Brain microvascular endothelial cell (primary cell): ENCODE measurements around the gene CALHM5.
A peak's percentile ranks its signal among the peaks of the same experiment; 100 is the strongest.

Experiments used
- DNase-seq: peaks from one replicate; pipeline ENCODE4 v3.0.0-alpha.2; 2020
- H3K27ac ChIP-seq: fragments of 250-450 bp; sonication (Bioruptor Pico); 2 replicates; pipeline ENCODE4 v1.5.1; 2020; ENCODE audit warnings: mild to moderate bottlenecking, moderate library complexity
- H3K27me3 ChIP-seq: fragments of 250-450 bp; sonication (Bioruptor Pico); replicated peaks from 2 replicates; pipeline ENCODE4 v1.5.1; 2020; ENCODE audit warnings: mild to moderate bottlenecking
- H3K36me3 ChIP-seq: fragments of 250-450 bp; sonication (Bioruptor Pico); replicated peaks from 2 replicates; pipeline ENCODE4 v1.5.1; 2020; ENCODE audit warnings: mild to moderate bottlenecking
- H3K4me3 ChIP-seq: 2 replicates; pipeline ENCODE4 v1.5.1; 2011; ENCODE audit warnings: low read depth, mild to moderate bottlenecking, control low read depth, low read length, moderate library complexity
- in situ Hi-C: cut with HindIII; loops from 2 replicates; pipeline ENCODE4 v1.10.0; 2017; ENCODE audit warnings: low sequenced_read_pairs, low pct_ligation_motif_present
- TF ChIP-seq, protein P1 (sequence below): IDR thresholded peaks from 2 replicates; pipeline ENCODE4 v1.5.1; 2011; ENCODE audit warnings: low read depth, mild to moderate bottlenecking, moderate library complexity, low read length, control low read depth, inconsistent platforms; ENCODE audit errors: missing control alignments

The CALHM5 gene

DNA sequence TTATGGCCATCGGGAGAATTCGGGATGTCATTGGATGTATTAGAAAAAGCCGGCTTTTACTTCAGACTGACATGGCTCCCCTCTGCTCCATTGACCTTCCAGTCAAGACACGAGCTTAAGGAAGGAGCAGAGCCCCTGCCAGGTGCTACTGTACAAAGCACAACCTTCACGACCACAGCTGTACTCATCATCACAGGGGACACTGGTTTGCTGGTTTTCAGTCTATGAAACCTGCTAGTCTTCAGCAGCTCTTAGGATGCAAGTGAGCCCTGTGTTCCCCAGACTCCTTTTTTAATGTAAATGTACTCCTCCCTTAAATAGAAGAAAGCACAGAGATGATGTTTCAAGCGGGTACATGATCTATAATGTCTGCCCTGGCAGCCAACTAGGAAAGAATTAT, 35.9 kb downstream of the CALHM5 start:
- TF ChIP-seq, protein P1, sequence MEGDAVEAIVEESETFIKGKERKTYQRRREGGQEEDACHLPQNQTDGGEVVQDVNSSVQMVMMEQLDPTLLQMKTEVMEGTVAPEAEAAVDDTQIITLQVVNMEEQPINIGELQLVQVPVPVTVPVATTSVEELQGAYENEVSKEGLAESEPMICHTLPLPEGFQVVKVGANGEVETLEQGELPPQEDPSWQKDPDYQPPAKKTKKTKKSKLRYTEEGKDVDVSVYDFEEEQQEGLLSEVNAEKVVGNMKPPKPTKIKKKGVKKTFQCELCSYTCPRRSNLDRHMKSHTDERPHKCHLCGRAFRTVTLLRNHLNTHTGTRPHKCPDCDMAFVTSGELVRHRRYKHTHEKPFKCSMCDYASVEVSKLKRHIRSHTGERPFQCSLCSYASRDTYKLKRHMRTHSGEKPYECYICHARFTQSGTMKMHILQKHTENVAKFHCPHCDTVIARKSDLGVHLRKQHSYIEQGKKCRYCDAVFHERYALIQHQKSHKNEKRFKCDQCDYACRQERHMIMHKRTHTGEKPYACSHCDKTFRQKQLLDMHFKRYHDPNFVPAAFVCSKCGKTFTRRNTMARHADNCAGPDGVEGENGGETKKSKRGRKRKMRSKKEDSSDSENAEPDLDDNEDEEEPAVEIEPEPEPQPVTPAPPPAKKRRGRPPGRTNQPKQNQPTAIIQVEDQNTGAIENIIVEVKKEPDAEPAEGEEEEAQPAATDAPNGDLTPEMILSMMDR: no peak
- Histone ChIP-seq H3K36me3 (no peaks in the 10 kb centered on the region), H3K27ac (no peak overlapping the region), H3K27me3 (no peaks in the 10 kb centered on the region), H3K4me3 (no peak overlapping the region)
- no peak for DNase-seq
- in situ Hi-C loops: no loop called here

DNA sequence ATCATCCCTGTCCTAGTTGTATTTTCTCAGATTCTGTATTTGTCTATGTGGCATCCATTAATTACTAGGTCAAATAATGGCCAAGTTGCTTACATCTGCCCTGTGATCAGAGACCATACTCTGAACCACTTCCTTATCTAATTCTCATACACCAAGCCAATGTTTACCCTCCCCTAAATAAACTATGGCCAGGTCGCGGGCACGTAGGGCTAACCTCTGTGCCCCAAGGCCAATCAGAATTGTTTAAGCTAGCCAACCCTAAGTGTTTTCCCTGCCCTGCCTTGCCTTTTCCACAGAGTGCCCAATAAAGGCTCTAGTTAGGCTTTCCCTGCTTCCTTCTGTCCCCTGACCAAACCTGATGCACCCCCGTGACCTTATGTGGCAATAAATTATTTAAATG, 39.4 kb downstream of the CALHM5 start:
- Histone ChIP-seq H3K36me3 (no peaks in the 10 kb centered on the region), H3K27me3 (no peaks in the 10 kb centered on the region), H3K4me3 (no peak overlapping the region), H3K27ac (no peak overlapping the region)
- TF ChIP-seq, protein P1: no peak
- DNase-seq: no peak
- in situ Hi-C loops: no loop called here

DNA sequence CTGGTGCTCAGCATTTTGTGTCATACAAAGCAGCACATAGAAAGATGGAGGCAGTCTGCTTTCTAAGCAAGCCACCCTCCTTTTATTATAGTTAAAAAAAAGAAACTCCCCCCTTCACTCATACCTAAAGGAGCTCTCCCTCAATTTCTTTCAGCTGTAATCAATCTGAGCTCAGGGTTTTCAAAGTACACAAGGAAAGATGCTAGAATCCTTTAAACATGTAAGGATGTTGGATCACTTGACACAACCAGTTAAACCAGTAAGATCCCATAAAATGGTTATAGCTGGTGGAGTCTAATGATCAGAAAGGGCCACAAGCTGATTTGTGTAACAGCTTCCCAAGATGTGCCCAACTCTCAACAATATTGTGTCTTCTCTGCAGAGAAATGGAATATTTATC, 42.0 kb downstream of the CALHM5 start, which contains the start of gene CALHM4:
CALHM4 (plus strand) TSS at position 301 of the 400 bp plus-strand sequence; CDS start at position 344, 43 bp downstream.
- DNase-seq: no peak
- H3K4me3 ChIP-seq: no peak within 1 kb of the TSS
- in situ Hi-C loops: no loop called here
- TF ChIP-seq, protein P1: no peak
- H3K27ac ChIP-seq: no peak within 1 kb of the TSS
- H3K36me3 ChIP-seq: no peaks in the 10 kb centered on the region
- no peaks in the 10 kb centered on the region for H3K27me3 ChIP-seq

DNA sequence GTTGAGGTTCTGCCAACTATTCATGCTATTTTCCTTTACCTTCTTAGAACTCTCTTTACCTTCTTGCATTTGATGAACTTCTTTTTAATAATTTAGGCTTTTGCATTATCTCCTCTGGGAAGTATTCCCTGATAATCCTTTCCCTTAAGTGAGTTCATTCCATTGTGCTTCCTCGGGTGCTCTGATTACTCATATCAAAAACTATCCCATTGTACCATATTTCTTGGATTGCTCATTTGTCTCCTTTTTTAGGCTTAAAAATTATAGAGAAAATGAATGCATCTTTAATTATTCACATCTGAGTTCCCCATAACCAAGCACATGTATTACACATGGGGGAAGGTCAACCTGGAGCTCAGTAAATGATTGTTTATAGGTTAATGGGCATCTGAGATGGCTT, 44.6 kb downstream of the CALHM5 start:
- DNase-seq: peak; percentile 37
- Histone ChIP-seq H3K27ac (peak overlapping the region; percentile 54), H3K4me3 (no peak overlapping the region), H3K36me3 (no peaks in the 10 kb centered on the region), H3K27me3 (no peaks in the 10 kb centered on the region)
- in situ Hi-C loops: no loop called here
- TF ChIP-seq, protein P1: no peak

DNA sequence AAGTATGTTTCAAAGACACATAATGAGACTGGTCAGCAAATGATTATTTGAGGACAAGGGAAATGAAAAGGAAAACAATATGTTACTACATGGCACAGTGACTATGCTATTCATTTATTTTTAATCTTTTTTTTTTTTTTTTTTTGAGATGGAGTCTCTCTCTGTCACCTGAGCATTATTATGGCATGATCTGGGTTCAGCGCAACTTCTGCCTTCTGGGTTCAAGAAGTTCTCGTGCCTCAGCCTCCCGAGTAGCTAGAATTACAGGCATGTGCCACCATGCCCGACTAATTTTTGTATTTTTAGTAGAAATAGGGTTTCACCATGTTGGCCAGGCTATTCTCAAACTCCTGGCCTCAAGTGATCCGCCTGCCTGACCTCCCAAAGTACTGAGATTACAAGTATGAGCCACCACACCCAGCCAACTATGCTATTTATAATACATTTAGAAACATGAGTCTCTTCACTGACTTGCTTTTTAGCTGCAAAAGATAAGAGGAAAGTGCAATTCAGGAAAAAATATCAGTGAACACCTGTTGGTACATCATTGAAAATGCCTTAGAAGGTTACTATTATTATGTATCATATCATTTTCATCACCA, 45.5 kb downstream of the CALHM5 start:
- H3K36me3 ChIP-seq: no peaks in the 10 kb centered on the region
- H3K4me3 ChIP-seq: no peak overlapping the region
- DNase-seq: peak; percentile 28
- in situ Hi-C loops: no loop called here
- peak overlapping the region; percentile 54 for H3K27ac ChIP-seq
- H3K27me3 ChIP-seq: no peaks in the 10 kb centered on the region
- TF ChIP-seq, protein P1: no peak

DNA sequence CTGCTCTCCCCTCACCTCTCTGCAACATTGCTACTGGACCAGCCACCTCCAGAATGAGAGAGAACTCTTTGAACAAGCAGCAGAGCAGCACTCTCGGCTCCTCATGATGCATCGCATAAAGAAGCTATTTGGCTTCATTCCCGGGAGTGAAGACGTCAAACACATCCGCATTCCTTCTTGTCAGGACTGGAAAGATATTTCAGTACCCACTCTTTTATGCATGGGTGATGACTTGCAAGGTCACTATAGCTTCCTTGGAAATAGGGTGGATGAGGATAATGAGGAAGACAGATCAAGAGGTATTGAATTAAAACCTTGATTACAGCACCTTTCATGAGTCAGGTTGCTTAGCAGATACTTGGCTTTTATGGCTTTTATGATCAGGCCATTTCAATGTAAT, 46.5 kb downstream of the CALHM5 start:
- H3K4me3 ChIP-seq: no peak overlapping the region
- no peaks in the 10 kb centered on the region for H3K27me3 ChIP-seq
- peak overlapping the region; percentile 54 for H3K27ac ChIP-seq
- in situ Hi-C loops: no loop called here
- TF ChIP-seq, protein P1: no peak
- H3K36me3 ChIP-seq: no peaks in the 10 kb centered on the region
- peak; percentile 96 for DNase-seq
